ENCODE data around the gene FBH1.
"Not testable (repeated sequence)": the region's sequence is repeated elsewhere in the genome, so short reads cannot be mapped to it uniquely, and the experiment has no call there.

DNA sequence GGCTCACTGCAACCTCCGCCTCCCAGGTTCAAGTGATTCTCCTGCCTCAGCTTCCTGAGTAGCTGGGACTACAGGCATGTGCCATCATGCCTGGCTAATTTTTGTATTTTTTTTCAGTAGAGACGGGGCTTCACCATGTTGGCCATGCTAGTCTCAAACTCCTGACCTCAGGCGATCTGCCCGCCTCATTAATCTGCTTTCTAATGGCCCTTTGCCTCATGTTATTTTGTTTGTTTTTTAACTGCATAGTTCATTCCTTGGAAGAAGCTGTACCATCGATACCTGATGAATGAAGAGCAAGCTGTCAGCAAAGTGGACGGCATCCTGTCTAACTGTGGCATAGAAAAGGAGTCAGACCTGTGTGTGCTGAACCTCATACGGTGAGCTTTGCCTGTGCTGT, 18.6 kb downstream of the FBH1 start:
- not testable (repeated sequence) for TF ChIP-seq POLR2A (IDR thresholded peaks at IDR 0.05)
- TF ChIP-seq, protein P1, sequence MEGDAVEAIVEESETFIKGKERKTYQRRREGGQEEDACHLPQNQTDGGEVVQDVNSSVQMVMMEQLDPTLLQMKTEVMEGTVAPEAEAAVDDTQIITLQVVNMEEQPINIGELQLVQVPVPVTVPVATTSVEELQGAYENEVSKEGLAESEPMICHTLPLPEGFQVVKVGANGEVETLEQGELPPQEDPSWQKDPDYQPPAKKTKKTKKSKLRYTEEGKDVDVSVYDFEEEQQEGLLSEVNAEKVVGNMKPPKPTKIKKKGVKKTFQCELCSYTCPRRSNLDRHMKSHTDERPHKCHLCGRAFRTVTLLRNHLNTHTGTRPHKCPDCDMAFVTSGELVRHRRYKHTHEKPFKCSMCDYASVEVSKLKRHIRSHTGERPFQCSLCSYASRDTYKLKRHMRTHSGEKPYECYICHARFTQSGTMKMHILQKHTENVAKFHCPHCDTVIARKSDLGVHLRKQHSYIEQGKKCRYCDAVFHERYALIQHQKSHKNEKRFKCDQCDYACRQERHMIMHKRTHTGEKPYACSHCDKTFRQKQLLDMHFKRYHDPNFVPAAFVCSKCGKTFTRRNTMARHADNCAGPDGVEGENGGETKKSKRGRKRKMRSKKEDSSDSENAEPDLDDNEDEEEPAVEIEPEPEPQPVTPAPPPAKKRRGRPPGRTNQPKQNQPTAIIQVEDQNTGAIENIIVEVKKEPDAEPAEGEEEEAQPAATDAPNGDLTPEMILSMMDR (IDR thresholded peaks at IDR 0.05) = not testable (repeated sequence)
